GM12878 (cell line): Measurements from ENCODE around the gene MYO1D. TPM values are rescaled to one million over a fixed set of nuclear protein-coding genes. Genes with fewer than 3 reads are reported as not detected.
A peak's percentile ranks its signal among the peaks of the same experiment; 100 is the strongest.

ENCODE experiments used
- CEBPB ChIP-seq, 2 experiments: fragments of 150-350 bp in 1 of 2; IDR thresholded peaks; 2 replicates each; pipeline ENCODE4 v1.6.1; 2012 to 2014; ENCODE audit warnings: low read depth in 2 of 2, low read length in 2 of 2, borderline replicate concordance in 1 of 2, inconsistent platforms in 1 of 2
- CREM ChIP-seq: IDR thresholded peaks from 2 replicates; pipeline ENCODE4 v1.6.1; 2014; ENCODE audit warnings: antibody characterized with exemption, low read depth
- EED ChIP-seq: sonication (generic); IDR thresholded peaks from 2 replicates; pipeline ENCODE4 v1.6.1; 2016; ENCODE audit warnings: antibody characterized with exemption, low read depth
- KDM1A ChIP-seq: fragments of 200-600 bp; sonication (generic); IDR thresholded peaks from 2 replicates; pipeline ENCODE4 v1.6.1; 2016; ENCODE audit warnings: borderline replicate concordance
- POLR2A ChIP-seq: IDR thresholded peaks from 2 replicates; pipeline ENCODE4 v1.6.1; 2011; ENCODE audit warnings: low read depth, mild to moderate bottlenecking, low read length
- RAD21 ChIP-seq: IDR thresholded peaks from 2 replicates; pipeline ENCODE4 v1.6.1; 2011; ENCODE audit warnings: mild to moderate bottlenecking, low read depth, low read length, moderate library complexity; ENCODE audit not compliant: insufficient read depth
- RB1 ChIP-seq: fragments of 450-650 bp; formaldehyde crosslinking; IDR thresholded peaks from 2 replicates; pipeline ENCODE4 v1.6.1; 2017; ENCODE audit warnings: mild to moderate bottlenecking, borderline replicate concordance
- TBL1XR1 ChIP-seq: IDR thresholded peaks from 2 replicates; pipeline ENCODE4 v1.6.1; 2012; ENCODE audit warnings: low read depth, low read length, improper control_type of control experiment
- polyA plus RNA-seq, 11 experiments: library from polyadenylated mRNA; depleted of rRNA in 4 of 11; unstranded in 6 of 11; stranded (reverse) in 5 of 11; fragments of >200 nt; fragmentation: Nextera tagmentation in 4 of 11; fragmentation: Illumina TruSeq in 1 of 11; extraction: Ambion mirVana in 4 of 11; extraction: Trizol in 1 of 11; gene quantifications; 1 replicate in 1 of 11; 2 replicates in 10 of 11; pipeline versions ENCODE4 v1.2.1 to v1.2.3, GENCODE V29; 2011 to 2016; ENCODE audit warnings: inconsistent platforms in 2 of 11, missing spikeins in 2 of 11, low read depth in 1 of 11
- total RNA-seq, 4 experiments: library from RNA; depleted of rRNA in 3 of 4; stranded (reverse); fragments of >200 nt in 3 of 4; fragmentation: Illumina TruSeq in 1 of 4; extraction: Trizol in 1 of 4; gene quantifications; 2 replicates each; pipeline versions ENCODE4 v1.2.1 to v1.2.3, GENCODE V29; 2013 to 2021
- TF ChIP-seq, protein P1 (sequence below): fragments of 450-650 bp; IDR thresholded peaks from 2 replicates; pipeline ENCODE4 v1.6.1; 2016; ENCODE audit warnings: mild to moderate bottlenecking
- TF ChIP-seq, protein P2 (sequence below): IDR thresholded peaks from 2 replicates; pipeline ENCODE4 v1.6.1; 2012; ENCODE audit warnings: improper control_type of control experiment, low read depth, low read length; ENCODE audit not compliant: insufficient replicate concordance
- TF ChIP-seq, protein P3 (sequence below): fragments of 450-650 bp; IDR thresholded peaks from 2 replicates; pipeline ENCODE4 v1.6.1; 2017; ENCODE audit warnings: low read depth, mild to moderate bottlenecking, moderate library complexity
- TF ChIP-seq, protein P4 (sequence below): fragments of 450-650 bp; formaldehyde crosslinking; IDR thresholded peaks from 2 replicates; pipeline ENCODE4 v1.5.0; 2022; ENCODE audit warnings: mild to moderate bottlenecking, missing genetic modification characterization
- TF ChIP-seq, protein P5 (sequence below): IDR thresholded peaks from 2 replicates; pipeline ENCODE4 v1.6.1; 2012; ENCODE audit warnings: low read depth, low read length, improper control_type of control experiment
- TF ChIP-seq, protein P6 (sequence below): fragments of 450-650 bp; IDR thresholded peaks from 2 replicates; pipeline ENCODE4 v1.6.1; 2017; ENCODE audit warnings: borderline replicate concordance

Gene MYO1D
- total and polyA plus RNA-seq, 10 of the 15 experiments (the other 5 are each of a cell fraction or from before 2014, with no cell fraction given), result 1.8 to 37.7 (median 25.4) TPM

DNA sequence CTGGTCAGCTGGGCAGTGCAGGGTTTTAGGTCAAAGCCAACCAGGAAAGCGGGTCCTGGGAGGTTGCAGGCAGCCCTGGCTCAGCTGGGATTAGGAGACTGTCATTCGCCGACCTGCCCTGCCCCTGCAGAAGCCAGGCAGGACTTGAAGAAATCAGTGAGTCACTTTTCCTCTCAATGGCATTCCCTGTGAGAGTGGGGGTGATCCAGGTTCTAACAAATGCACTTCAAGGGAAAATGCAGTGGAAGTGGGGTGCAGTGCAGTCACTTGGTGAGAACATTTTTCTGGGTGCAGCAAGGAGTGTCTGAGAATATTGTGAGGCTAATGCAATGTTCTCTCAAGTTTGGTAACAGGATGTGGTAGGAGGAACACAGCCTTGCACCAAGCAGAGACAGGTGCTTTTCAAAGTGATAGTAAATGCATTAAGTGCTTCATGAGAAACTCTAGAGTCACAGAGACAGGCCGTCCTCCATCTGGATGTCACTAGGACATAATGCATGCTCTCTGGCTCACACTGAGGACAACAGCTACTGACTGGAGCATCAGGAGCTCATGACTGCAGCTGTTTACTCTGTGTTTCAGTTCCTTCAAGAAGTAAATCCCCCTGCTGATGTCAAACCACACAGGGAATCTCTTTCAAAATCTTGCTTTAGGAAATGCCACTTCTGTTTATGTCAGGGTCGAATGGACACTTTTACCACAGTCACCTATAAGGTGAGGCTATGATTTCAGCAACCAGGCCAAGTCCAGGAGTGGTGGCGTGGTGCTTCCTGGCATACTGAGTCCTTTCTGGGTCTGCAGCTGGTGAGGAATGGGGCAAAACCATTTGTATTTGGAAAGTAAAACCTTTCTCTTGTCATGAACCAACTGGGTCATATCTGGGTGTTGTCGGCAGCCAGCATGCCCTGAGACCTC lies 373.4 kb downstream of the MYO1D start (continued):
- TF ChIP-seq, protein P1, sequence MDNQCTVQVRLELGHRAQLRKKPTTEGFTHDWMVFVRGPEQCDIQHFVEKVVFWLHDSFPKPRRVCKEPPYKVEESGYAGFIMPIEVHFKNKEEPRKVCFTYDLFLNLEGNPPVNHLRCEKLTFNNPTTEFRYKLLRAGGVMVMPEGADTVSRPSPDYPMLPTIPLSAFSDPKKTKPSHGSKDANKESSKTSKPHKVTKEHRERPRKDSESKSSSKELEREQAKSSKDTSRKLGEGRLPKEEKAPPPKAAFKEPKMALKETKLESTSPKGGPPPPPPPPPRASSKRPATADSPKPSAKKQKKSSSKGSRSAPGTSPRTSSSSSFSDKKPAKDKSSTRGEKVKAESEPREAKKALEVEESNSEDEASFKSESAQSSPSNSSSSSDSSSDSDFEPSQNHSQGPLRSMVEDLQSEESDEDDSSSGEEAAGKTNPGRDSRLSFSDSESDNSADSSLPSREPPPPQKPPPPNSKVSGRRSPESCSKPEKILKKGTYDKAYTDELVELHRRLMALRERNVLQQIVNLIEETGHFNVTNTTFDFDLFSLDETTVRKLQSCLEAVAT, result peak; percentile 92
- TF ChIP-seq, protein P2, sequence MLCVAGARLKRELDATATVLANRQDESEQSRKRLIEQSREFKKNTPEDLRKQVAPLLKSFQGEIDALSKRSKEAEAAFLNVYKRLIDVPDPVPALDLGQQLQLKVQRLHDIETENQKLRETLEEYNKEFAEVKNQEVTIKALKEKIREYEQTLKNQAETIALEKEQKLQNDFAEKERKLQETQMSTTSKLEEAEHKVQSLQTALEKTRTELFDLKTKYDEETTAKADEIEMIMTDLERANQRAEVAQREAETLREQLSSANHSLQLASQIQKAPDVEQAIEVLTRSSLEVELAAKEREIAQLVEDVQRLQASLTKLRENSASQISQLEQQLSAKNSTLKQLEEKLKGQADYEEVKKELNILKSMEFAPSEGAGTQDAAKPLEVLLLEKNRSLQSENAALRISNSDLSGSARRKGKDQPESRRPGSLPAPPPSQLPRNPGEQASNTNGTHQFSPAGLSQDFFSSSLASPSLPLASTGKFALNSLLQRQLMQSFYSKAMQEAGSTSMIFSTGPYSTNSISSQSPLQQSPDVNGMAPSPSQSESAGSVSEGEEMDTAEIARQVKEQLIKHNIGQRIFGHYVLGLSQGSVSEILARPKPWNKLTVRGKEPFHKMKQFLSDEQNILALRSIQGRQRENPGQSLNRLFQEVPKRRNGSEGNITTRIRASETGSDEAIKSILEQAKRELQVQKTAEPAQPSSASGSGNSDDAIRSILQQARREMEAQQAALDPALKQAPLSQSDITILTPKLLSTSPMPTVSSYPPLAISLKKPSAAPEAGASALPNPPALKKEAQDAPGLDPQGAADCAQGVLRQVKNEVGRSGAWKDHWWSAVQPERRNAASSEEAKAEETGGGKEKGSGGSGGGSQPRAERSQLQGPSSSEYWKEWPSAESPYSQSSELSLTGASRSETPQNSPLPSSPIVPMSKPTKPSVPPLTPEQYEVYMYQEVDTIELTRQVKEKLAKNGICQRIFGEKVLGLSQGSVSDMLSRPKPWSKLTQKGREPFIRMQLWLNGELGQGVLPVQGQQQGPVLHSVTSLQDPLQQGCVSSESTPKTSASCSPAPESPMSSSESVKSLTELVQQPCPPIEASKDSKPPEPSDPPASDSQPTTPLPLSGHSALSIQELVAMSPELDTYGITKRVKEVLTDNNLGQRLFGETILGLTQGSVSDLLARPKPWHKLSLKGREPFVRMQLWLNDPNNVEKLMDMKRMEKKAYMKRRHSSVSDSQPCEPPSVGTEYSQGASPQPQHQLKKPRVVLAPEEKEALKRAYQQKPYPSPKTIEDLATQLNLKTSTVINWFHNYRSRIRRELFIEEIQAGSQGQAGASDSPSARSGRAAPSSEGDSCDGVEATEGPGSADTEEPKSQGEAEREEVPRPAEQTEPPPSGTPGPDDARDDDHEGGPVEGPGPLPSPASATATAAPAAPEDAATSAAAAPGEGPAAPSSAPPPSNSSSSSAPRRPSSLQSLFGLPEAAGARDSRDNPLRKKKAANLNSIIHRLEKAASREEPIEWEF, result peak; percentile 88
- TF ChIP-seq POLR2A, result peak; percentile 61
- TF ChIP-seq KDM1A, result no peak
- TF ChIP-seq, protein P3, sequence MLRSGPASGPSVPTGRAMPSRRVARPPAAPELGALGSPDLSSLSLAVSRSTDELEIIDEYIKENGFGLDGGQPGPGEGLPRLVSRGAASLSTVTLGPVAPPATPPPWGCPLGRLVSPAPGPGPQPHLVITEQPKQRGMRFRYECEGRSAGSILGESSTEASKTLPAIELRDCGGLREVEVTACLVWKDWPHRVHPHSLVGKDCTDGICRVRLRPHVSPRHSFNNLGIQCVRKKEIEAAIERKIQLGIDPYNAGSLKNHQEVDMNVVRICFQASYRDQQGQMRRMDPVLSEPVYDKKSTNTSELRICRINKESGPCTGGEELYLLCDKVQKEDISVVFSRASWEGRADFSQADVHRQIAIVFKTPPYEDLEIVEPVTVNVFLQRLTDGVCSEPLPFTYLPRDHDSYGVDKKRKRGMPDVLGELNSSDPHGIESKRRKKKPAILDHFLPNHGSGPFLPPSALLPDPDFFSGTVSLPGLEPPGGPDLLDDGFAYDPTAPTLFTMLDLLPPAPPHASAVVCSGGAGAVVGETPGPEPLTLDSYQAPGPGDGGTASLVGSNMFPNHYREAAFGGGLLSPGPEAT, result peak; percentile 98
- no peak for TF ChIP-seq RB1
- TF ChIP-seq EED, result peak; percentile 94
- TF ChIP-seq, protein P4, sequence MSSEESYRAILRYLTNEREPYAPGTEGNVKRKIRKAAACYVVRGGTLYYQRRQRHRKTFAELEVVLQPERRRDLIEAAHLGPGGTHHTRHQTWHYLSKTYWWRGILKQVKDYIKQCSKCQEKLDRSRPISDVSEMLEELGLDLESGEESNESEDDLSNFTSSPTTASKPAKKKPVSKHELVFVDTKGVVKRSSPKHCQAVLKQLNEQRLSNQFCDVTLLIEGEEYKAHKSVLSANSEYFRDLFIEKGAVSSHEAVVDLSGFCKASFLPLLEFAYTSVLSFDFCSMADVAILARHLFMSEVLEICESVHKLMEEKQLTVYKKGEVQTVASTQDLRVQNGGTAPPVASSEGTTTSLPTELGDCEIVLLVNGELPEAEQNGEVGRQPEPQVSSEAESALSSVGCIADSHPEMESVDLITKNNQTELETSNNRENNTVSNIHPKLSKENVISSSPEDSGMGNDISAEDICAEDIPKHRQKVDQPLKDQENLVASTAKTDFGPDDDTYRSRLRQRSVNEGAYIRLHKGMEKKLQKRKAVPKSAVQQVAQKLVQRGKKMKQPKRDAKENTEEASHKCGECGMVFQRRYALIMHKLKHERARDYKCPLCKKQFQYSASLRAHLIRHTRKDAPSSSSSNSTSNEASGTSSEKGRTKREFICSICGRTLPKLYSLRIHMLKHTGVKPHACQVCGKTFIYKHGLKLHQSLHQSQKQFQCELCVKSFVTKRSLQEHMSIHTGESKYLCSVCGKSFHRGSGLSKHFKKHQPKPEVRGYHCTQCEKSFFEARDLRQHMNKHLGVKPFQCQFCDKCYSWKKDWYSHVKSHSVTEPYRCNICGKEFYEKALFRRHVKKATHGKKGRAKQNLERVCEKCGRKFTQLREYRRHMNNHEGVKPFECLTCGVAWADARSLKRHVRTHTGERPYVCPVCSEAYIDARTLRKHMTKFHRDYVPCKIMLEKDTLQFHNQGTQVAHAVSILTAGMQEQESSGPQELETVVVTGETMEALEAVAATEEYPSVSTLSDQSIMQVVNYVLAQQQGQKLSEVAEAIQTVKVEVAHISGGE (CRISPR knock-in tag), result no peak
- peak; percentile 83 for TF ChIP-seq CREM
- peak; percentile 90; the same call in 1 of the 2 replicates for TF ChIP-seq TBL1XR1
- TF ChIP-seq RAD21, result 0 out of 2 replicates have a peak, but pooled peaks have one; percentile 15
- 0 out of 4 replicates have a peak, but pooled peaks have one; percentile 20 to 80 for TF ChIP-seq CEBPB (IDR thresholded peaks at IDR 0.05; ENCODE audit: borderline replicate concordance in 1 of 2, low read depth in 2 of 2, low read length in 2 of 2)
- TF ChIP-seq, protein P5, sequence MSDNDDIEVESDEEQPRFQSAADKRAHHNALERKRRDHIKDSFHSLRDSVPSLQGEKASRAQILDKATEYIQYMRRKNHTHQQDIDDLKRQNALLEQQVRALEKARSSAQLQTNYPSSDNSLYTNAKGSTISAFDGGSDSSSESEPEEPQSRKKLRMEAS, result peak; percentile 71
- TF ChIP-seq, protein P6, sequence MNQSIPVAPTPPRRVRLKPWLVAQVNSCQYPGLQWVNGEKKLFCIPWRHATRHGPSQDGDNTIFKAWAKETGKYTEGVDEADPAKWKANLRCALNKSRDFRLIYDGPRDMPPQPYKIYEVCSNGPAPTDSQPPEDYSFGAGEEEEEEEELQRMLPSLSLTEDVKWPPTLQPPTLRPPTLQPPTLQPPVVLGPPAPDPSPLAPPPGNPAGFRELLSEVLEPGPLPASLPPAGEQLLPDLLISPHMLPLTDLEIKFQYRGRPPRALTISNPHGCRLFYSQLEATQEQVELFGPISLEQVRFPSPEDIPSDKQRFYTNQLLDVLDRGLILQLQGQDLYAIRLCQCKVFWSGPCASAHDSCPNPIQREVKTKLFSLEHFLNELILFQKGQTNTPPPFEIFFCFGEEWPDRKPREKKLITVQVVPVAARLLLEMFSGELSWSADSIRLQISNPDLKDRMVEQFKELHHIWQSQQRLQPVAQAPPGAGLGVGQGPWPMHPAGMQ, result no peak
